GM19193 (cell line): ENCODE measurements around the gene PACS2.

Experiments
- POLR2A ChIP-seq: IDR thresholded peaks from 4 replicates; pipeline ENCODE4 v1.6.1; 2011; ENCODE audit not compliant: insufficient read depth, insufficient read length; ENCODE audit errors: extremely low read depth

The PACS2 gene

GRCh38 chr14:105307052-105307727, 7.4 kb upstream of the PACS2 start:
- TF ChIP-seq POLR2A: no peak

GRCh38 chr14:105309371-105309770, 5.2 kb upstream of the PACS2 start:
- no peak for TF ChIP-seq POLR2A

- no peak for TF ChIP-seq POLR2A
Measured at GRCh38 chr14:105311838-105312237, 2.7 kb upstream of the PACS2 start.

- no peak for TF ChIP-seq POLR2A
Measured at GRCh38 chr14:105312973-105313372, 1.6 kb upstream of the PACS2 start.

GRCh38 chr14:105313381-105314286, 914 bp upstream of the PACS2 start:
- TF ChIP-seq POLR2A: no peak

- no peak for TF ChIP-seq POLR2A
Measured at GRCh38 chr14:105315211-105315721, 718 bp downstream of the PACS2 start.

GRCh38 chr14:105315941-105316576, 1.5 kb downstream of the PACS2 start:
- no peak for TF ChIP-seq POLR2A

GRCh38 chr14:105316577-105316941, 2.0 kb downstream of the PACS2 start:
- TF ChIP-seq POLR2A: no peak

GRCh38 chr14:105316968-105317510, 2.5 kb downstream of the PACS2 start:
- TF ChIP-seq POLR2A: no peak

- no peak for TF ChIP-seq POLR2A
Measured at GRCh38 chr14:105317546-105317945, 3.0 kb downstream of the PACS2 start.

GRCh38 chr14:105322791-105323556, 8.4 kb downstream of the PACS2 start:
- TF ChIP-seq POLR2A: no peak

- TF ChIP-seq POLR2A: no peak
Measured at GRCh38 chr14:105323663-105324062, 9.1 kb downstream of the PACS2 start.

- no peak for TF ChIP-seq POLR2A
Measured at GRCh38 chr14:105324080-105324778, 9.7 kb downstream of the PACS2 start.

GRCh38 chr14:105324871-105325270, 10.3 kb downstream of the PACS2 start:
- no peak for TF ChIP-seq POLR2A
